B cell (primary cell): ENCODE results near the gene HASPIN. TPM values are rescaled to one million over a fixed set of nuclear protein-coding genes. Genes with fewer than 3 reads are reported as not detected.

Source experiments
- ATAC-seq: fragments of 200-7000 bp; cut with Tn5 transposase; one replicate; pipeline ENCODE4 v1.10.0; 2021; ENCODE audit warnings: low read depth, mild to moderate bottlenecking, moderate number of reproducible peaks, moderate library complexity
- CTCF ChIA-PET: fragments of 350-600 bp; sonication (Branson Sonifier 250); formaldehyde crosslinking; loops from one replicate; lab custom pipeline; 2021; ENCODE audit warnings: antibody characterized with exemption, inconsistent platforms; lab: Charles Lee
- POLR2A ChIA-PET: fragments of 350-600 bp; sonication (Branson Sonifier 250); formaldehyde crosslinking; loops from one replicate; lab custom pipeline; 2021; ENCODE audit warnings: antibody characterized with exemption; lab: Charles Lee
- DNase-seq: peaks from one replicate; pipeline ENCODE4 v3.0.0; 2013
- H2AFZ ChIP-seq: 2 replicates; pipeline ENCODE4 v1.6.1; 2012; ENCODE audit warnings: mild to moderate bottlenecking, low read depth, low read length; ENCODE audit not compliant: insufficient read depth, poor library complexity, severe bottlenecking
- H3K27ac ChIP-seq, 2 donors: 1 replicate in 1 of 2; 2 replicates in 1 of 2; pipeline ENCODE4 v1.5.1; 2012 to 2013; ENCODE audit warnings: low read length in 2 of 2, mild to moderate bottlenecking in 2 of 2, moderate library complexity in 1 of 2
- H3K27me3 ChIP-seq, 4 experiments: fragments of 200-600 bp in 1 of 4; sonication (generic) in 1 of 4; replicated peaks in 1 of 4; 1 replicate in 2 of 4; 2 replicates in 2 of 4; pipeline versions ENCODE4 v1.6.1 to v1.7.0; 2013 to 2016; ENCODE audit warnings: low read length in 3 of 4, mild to moderate bottlenecking in 2 of 4, mixed read lengths in 1 of 4, moderate library complexity in 1 of 4; ENCODE audit not compliant: insufficient read depth in 4 of 4, control insufficient read depth in 3 of 4; ENCODE audit errors: control extremely low read depth in 1 of 4
- H3K36me3 ChIP-seq, 2 experiments: replicated peaks in 1 of 2; 1 replicate in 1 of 2; 2 replicates in 1 of 2; pipeline versions ENCODE4 v1.6.1 to v1.7.1; 2013; ENCODE audit warnings: low read length in 1 of 2; ENCODE audit not compliant: insufficient read depth in 2 of 2, control insufficient read depth in 1 of 2; ENCODE audit errors: control extremely low read depth in 1 of 2, extremely low read depth in 1 of 2
- H3K4me1 ChIP-seq, 2 donors: fragments of 200-600 bp in 1 of 2; sonication (generic) in 1 of 2; 1 replicate in 1 of 2; 2 replicates in 1 of 2; pipeline versions ENCODE4 v1.5.1 to v1.6.1; 2013 to 2017; ENCODE audit warnings: low read length in 2 of 2; ENCODE audit not compliant: control insufficient read depth in 2 of 2, insufficient read depth in 2 of 2
- H3K4me2 ChIP-seq: replicated peaks from 2 replicates; pipeline ENCODE3; 2012; ENCODE audit warnings: mild to moderate bottlenecking, low read depth, low read length; ENCODE audit not compliant: poor library complexity, severe bottlenecking
- H3K4me3 ChIP-seq, 5 experiments: fragments of 200-600 bp in 1 of 5; sonication (generic) in 1 of 5; 1 replicate in 3 of 5; 2 replicates in 2 of 5; pipeline versions ENCODE4 v1.5.1 to v1.7.0; 2011 to 2016; ENCODE audit warnings: low read length in 4 of 5, mild to moderate bottlenecking in 4 of 5, low read depth in 2 of 5, control low read depth in 1 of 5, moderate library complexity in 1 of 5; ENCODE audit not compliant: insufficient read depth in 1 of 5; ENCODE audit errors: control extremely low read depth in 1 of 5, extremely low read depth in 1 of 5
- H3K79me2 ChIP-seq: fragments of 200-600 bp; sonication (generic); one replicate; pipeline ENCODE4 v1.6.0; 2016; ENCODE audit warnings: low read length; ENCODE audit not compliant: control insufficient read depth, insufficient read depth
- H3K9ac ChIP-seq: fragments of 200-600 bp; sonication (generic); 2 replicates; pipeline ENCODE4 v1.6.1; 2017; ENCODE audit warnings: mild to moderate bottlenecking, low read length, moderate library complexity
- H3K9me3 ChIP-seq, 3 donors: one replicate each; pipeline versions ENCODE4 v1.6.1 to v1.7.1; 2013; ENCODE audit warnings: low read length in 2 of 3; ENCODE audit not compliant: control insufficient read depth in 2 of 3, insufficient read depth in 1 of 3; ENCODE audit errors: control extremely low read depth in 1 of 3
- H4K20me1 ChIP-seq: 2 replicates; pipeline ENCODE4 v1.6.0; 2012; ENCODE audit warnings: mild to moderate bottlenecking, low read length; ENCODE audit not compliant: insufficient read depth, control insufficient read depth, poor library complexity, severe bottlenecking
- H3K27ac Mint-ChIP-seq: one replicate; pipeline ENCODE4 v1.8.0; 2021; ENCODE audit warnings: mixed read lengths
- H3K27me3 Mint-ChIP-seq: one replicate; pipeline ENCODE4 v1.8.0; 2021; ENCODE audit warnings: mixed read lengths
- H3K4me1 Mint-ChIP-seq: one replicate; pipeline ENCODE4 v1.8.0; 2021; ENCODE audit warnings: mixed read lengths
- H3K4me3 Mint-ChIP-seq: one replicate; pipeline ENCODE4 v1.8.0; 2021; ENCODE audit warnings: mixed read lengths
- H3K9me3 Mint-ChIP-seq: one replicate; pipeline ENCODE4 v1.8.0; 2022; ENCODE audit warnings: mixed read lengths; ENCODE audit not compliant: insufficient read depth
- CTCF ChIP-seq: fragments of 200-600 bp; IDR thresholded peaks from one replicate; pipeline ENCODE4 v1.8.0; 2022; ENCODE audit warnings: antibody characterized with exemption, mild to moderate bottlenecking
- EZH2 ChIP-seq: IDR thresholded peaks from 2 replicates; pipeline ENCODE4 v1.6.1; 2012; ENCODE audit warnings: borderline replicate concordance, low read depth, mild to moderate bottlenecking, moderate library complexity, low read length; ENCODE audit not compliant: insufficient read depth, poor library complexity, severe bottlenecking
- WGBS: methylation state at CpG from one replicate; pipeline ENCODE4 v1.1.5; 2013; ENCODE audit warnings: missing lambda C conversion rate; ENCODE audit not compliant: insufficient coverage; 5-methylcytosine and 5-hydroxymethylcytosine counted together
- intact Hi-C: fragments of 100-400 bp; cut with micrococcal nuclease; formaldehyde crosslinking; loops from one replicate; pipeline ENCODE4 v1.10.0; 2022
- polyA plus RNA-seq: library from polyadenylated mRNA; depleted of rRNA; stranded (reverse); fragments of >200 nt; gene quantifications from 2 replicates; pipeline ENCODE4 v1.2.3, GENCODE V29; 2012
- total RNA-seq, 2 donors: library from RNA; stranded (reverse); fragments of 120-200 nt in 1 of 2; gene quantifications; 1 replicate in 1 of 2; 2 replicates in 1 of 2; pipeline versions ENCODE4 v1.2.3 to v1.2.4, GENCODE V29; 2013 to 2022

HASPIN gene
- total and polyA plus RNA-seq, 2 donors (not counting 1 experiment from before 2014, with no cell fraction given) = 0.28 to 3.1 TPM

GRCh38 chr17:3772764-3773163 is 49.1 kb downstream of the HASPIN start:
- no peak overlapping the region for H3K27ac Mint-ChIP-seq
- intact Hi-C loops = no loop called here

GRCh38 chr17:3773511-3773910 is 49.8 kb downstream of the HASPIN start:
- ATAC-seq (no peak), DNase-seq (no peak)
- Mint-ChIP-seq H3K4me3 (no peak overlapping the region), H3K9me3 (no peaks in the 10 kb centered on the region), H3K4me1 (peaks cover 18% of the 10 kb centered on the region), H3K27ac (no peak overlapping the region), H3K27me3 (no peaks in the 10 kb centered on the region)
- intact Hi-C loops = no loop called here
- no peaks in the 10 kb centered on the region for H3K79me2 ChIP-seq
- H4K20me1 ChIP-seq = no peaks in the 10 kb centered on the region
- no peak overlapping the region for H3K27ac ChIP-seq
- POLR2A ChIA-PET = interaction anchor here (0.5 to 0.6 kb wide), 2 partner anchors 32 to 35 kb away, joined by 5 to 8 read pairs; no protein-coding TSS in a partner anchor
- H3K4me3 ChIP-seq = no peak overlapping the region
- no peaks in the 10 kb centered on the region for H3K27me3 ChIP-seq
- CTCF ChIA-PET = no interaction called here
- H3K4me1 ChIP-seq = peaks cover 9 to 11% of the 10 kb centered on the region in 2 donors
- TF ChIP-seq EZH2 (no peak), CTCF (no peak)
- no peaks in the 10 kb centered on the region for H3K9me3 ChIP-seq
- no peaks in the 10 kb centered on the region for H3K36me3 ChIP-seq
- H3K4me2 ChIP-seq = no peak overlapping the region
- no CpG with 5 or more reads among the region's 5 CpGs for WGBS
- no peak overlapping the region for H3K9ac ChIP-seq
- no peak overlapping the region for H2AFZ ChIP-seq

More at GRCh38 chr17:3772764-3773163, 49.1 kb downstream of the HASPIN start:
- Histone ChIP-seq H3K4me3 (no peak overlapping the region), H3K79me2 (no peaks in the 10 kb centered on the region), H4K20me1 (no peaks in the 10 kb centered on the region), H3K27me3 (no peaks in the 10 kb centered on the region), H3K4me1 (peaks cover 9 to 11% of the 10 kb centered on the region in 2 donors), H3K27ac (no peak overlapping the region), H3K36me3 (no peaks in the 10 kb centered on the region), H3K9ac (no peak overlapping the region), H3K9me3 (no peaks in the 10 kb centered on the region), H2AFZ (no peak overlapping the region), H3K4me2 (no peak overlapping the region)
- Mint-ChIP-seq H3K4me1 (peaks cover 18% of the 10 kb centered on the region), H3K9me3 (no peaks in the 10 kb centered on the region), H3K4me3 (no peak overlapping the region), H3K27me3 (no peaks in the 10 kb centered on the region)
- DNase-seq (no peak), ATAC-seq (no peak)
- no peak for TF ChIP-seq EZH2
- TF ChIP-seq CTCF = no peak
- POLR2A ChIA-PET = no interaction called here
- 79% methylated on average over 7 of the region's 12 CpGs for WGBS
- CTCF ChIA-PET = interaction anchor here (0.7 to 4.1 kb wide), 2 partner anchors 35 to 55 kb away, joined by 3 to 25 read pairs; no protein-coding TSS in a partner anchor
